ENCODE results near the gene SF1. TPM values are rescaled to one million over a fixed set of nuclear protein-coding genes. Genes with fewer than 3 reads are reported as not detected.

SF1 gene
- polyA plus RNA-seq, 1 of the 3 experiments (the other 2 are of a cell fraction) = 66.3 TPM

DNA sequence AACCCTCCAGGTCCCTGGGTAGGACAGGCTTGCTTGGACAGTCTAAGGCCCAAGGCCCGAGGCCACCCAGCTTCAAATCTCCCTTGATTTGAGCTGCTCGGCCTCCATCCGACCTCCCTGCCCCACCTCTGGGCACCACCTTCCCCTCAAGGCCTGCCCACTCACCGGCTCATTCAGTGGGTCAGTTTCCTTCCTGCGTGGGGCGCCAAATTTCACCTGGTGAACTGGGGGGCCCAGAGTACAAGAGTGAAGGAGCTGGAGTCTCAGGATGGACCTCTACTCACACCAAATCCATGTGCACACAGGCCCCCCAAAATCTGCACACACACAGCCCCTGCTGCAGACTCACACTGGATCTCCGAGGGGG is 20.9 kb upstream of the SF1 start:
- Histone ChIP-seq H3F3A (replicated peaks; ENCODE audit: insufficient read depth) (peaks cover 3% of the 10 kb centered on the region), H3K4me2 (no peak overlapping the region), H3K36me3 (replicated peaks in 1 of 2; ENCODE audit: control insufficient read depth in 1 of 2, insufficient read depth in 2 of 2, low read length in 1 of 2) (peaks cover 0 to 16% of the 10 kb centered on the region in 2 experiments), H2AFZ (ENCODE audit: low read depth) (no peak overlapping the region), H3K9ac (no peak overlapping the region), H3K4me3 (ENCODE audit: low read depth in 2 of 2, low read length in 1 of 2) (no peak overlapping the region), H3K79me2 (ENCODE audit: insufficient read depth) (no peaks in the 10 kb centered on the region), H3K9me3 (no peaks in the 10 kb centered on the region), H3K27me3 (ENCODE audit: insufficient read depth) (no peaks in the 10 kb centered on the region), H3K4me1 (ENCODE audit: control insufficient read depth in 1 of 2, insufficient read depth in 2 of 2, low read depth in 1 of 2, low read length in 1 of 2) (peaks cover 7 to 16% of the 10 kb centered on the region in 2 experiments; a peak in 2 of 4 replicates), H3K9me2 (no peaks in the 10 kb centered on the region), H3K27ac (ENCODE audit: low read depth in 2 of 2, low read length in 1 of 2) (no peak overlapping the region), H4K20me1 (ENCODE audit: insufficient read depth) (no peaks in the 10 kb centered on the region)
- POLR2A ChIA-PET = no interaction called here
- CTCF ChIA-PET = interaction anchor here (0.6 to 1.6 kb wide), 7 partner anchors 8 to 124 kb away, joined by 3 to 6 read pairs (median 4); no protein-coding TSS in a partner anchor
- TF ChIP-seq JUND (IDR thresholded peaks at IDR 0.05) = no peak
- no peak for TF ChIP-seq MEF2A (IDR thresholded peaks at IDR 0.05; ENCODE audit: borderline replicate concordance, low read depth)
- no peak for TF ChIP-seq TCF12 (IDR thresholded peaks at IDR 0.05)
- no peak for TF ChIP-seq EZH2phosphoT487 (IDR thresholded peaks at IDR 0.05; ENCODE audit: borderline replicate concordance, low read depth)
- no peak for TF ChIP-seq YY1 (IDR thresholded peaks at IDR 0.05; ENCODE audit: low read depth)
- TF ChIP-seq FOXM1 (IDR thresholded peaks at IDR 0.05; ENCODE audit: low read depth) = no peak
- TF ChIP-seq FOSL2 (IDR thresholded peaks at IDR 0.05; ENCODE audit: borderline replicate concordance, low read depth) = no peak
- no peak for TF ChIP-seq RFX5 (IDR thresholded peaks at IDR 0.05; ENCODE audit: low read length)
- no peak for TF ChIP-seq MXI1 (IDR thresholded peaks at IDR 0.05; ENCODE audit: low read depth, low read length)
- TF ChIP-seq SMC3 (IDR thresholded peaks at IDR 0.05; ENCODE audit: low read depth, low read length) = no peak
- WGBS (ENCODE audit: low lambda C conversion rate) = 92% methylated on average over 7 of the region's 7 CpGs
- DNase-seq = no peak

GRCh38 chr11:64796757-64797541 is 18.6 kb upstream of the SF1 start:
- H3K4me3 ChIP-seq (ENCODE audit: low read depth in 2 of 2, low read length in 1 of 2) = no peak overlapping the region
- ChIA-PET POLR2A (interaction anchor here (0.9 kb wide), 1 partner anchor 13 kb away, joined by 3 read pairs; no protein-coding TSS in a partner anchor), CTCF (interaction anchor here (1.0 to 2.0 kb wide), 2 partner anchors 12 kb away, joined by 4 to 5 read pairs; no protein-coding TSS in a partner anchor)

GRCh38 chr11:64796047-64796756 is 17.9 kb upstream of the SF1 start:
- Histone ChIP-seq H3K79me2 (ENCODE audit: insufficient read depth) (no peaks in the 10 kb centered on the region), H3K27me3 (ENCODE audit: insufficient read depth) (no peaks in the 10 kb centered on the region), H3K27ac (ENCODE audit: low read depth in 2 of 2, low read length in 1 of 2) (no peak overlapping the region), H3K4me2 (no peak overlapping the region), H3K36me3 (replicated peaks in 1 of 2; ENCODE audit: control insufficient read depth in 1 of 2, insufficient read depth in 2 of 2, low read length in 1 of 2) (peaks cover 0 to 14% of the 10 kb centered on the region in 2 experiments), H3K4me3 (ENCODE audit: low read depth in 2 of 2, low read length in 1 of 2) (no peak overlapping the region), H3K4me1 (ENCODE audit: control insufficient read depth in 1 of 2, insufficient read depth in 2 of 2, low read depth in 1 of 2, low read length in 1 of 2) (no peaks in the 10 kb centered on the region; a peak in 1 of 4 replicates), H3F3A (replicated peaks; ENCODE audit: insufficient read depth) (no peaks in the 10 kb centered on the region), H2AFZ (ENCODE audit: low read depth) (no peak overlapping the region), H4K20me1 (ENCODE audit: insufficient read depth) (no peaks in the 10 kb centered on the region), H3K9me3 (no peaks in the 10 kb centered on the region), H3K9ac (no peak overlapping the region), H3K9me2 (no peaks in the 10 kb centered on the region)
- 94% methylated on average over 9 of the region's 19 CpGs for WGBS (ENCODE audit: low lambda C conversion rate)
- POLR2A ChIA-PET = no interaction called here
- no peak for TF ChIP-seq MEF2A (IDR thresholded peaks at IDR 0.05; ENCODE audit: borderline replicate concordance, low read depth)
- TF ChIP-seq TEAD4 (IDR thresholded peaks at IDR 0.05; ENCODE audit: borderline replicate concordance, insufficient read depth) = no peak
- TF ChIP-seq, protein P1, sequence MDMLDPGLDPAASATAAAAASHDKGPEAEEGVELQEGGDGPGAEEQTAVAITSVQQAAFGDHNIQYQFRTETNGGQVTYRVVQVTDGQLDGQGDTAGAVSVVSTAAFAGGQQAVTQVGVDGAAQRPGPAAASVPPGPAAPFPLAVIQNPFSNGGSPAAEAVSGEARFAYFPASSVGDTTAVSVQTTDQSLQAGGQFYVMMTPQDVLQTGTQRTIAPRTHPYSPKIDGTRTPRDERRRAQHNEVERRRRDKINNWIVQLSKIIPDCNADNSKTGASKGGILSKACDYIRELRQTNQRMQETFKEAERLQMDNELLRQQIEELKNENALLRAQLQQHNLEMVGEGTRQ (IDR thresholded peaks at IDR 0.05; ENCODE audit: borderline replicate concordance, low read depth, low read length) = no peak
- no peak for TF ChIP-seq EZH2phosphoT487 (IDR thresholded peaks at IDR 0.05; ENCODE audit: borderline replicate concordance, low read depth)
- TF ChIP-seq FOXM1 (IDR thresholded peaks at IDR 0.05; ENCODE audit: low read depth) = no peak
- TF ChIP-seq ELF1 (IDR thresholded peaks at IDR 0.05) = no peak
- TF ChIP-seq POLR2AphosphoS5 (IDR thresholded peaks at IDR 0.05; ENCODE audit: low read depth, low read length) = no peak
- TF ChIP-seq RCOR1 (IDR thresholded peaks at IDR 0.05; ENCODE audit: low read length) = no peak
- DNase-seq = no peak
- CTCF ChIA-PET = interaction anchor here (1.0 to 2.0 kb wide), 2 partner anchors 11 to 13 kb away, joined by 4 to 5 read pairs; no protein-coding TSS in a partner anchor

More at GRCh38 chr11:64796757-64797541, 18.6 kb upstream of the SF1 start:
- H3K9me2 ChIP-seq = no peaks in the 10 kb centered on the region
- no peak overlapping the region for H2AFZ ChIP-seq (ENCODE audit: low read depth)
- DNase-seq = no peak
- TF ChIP-seq MEF2A (IDR thresholded peaks at IDR 0.05; ENCODE audit: borderline replicate concordance, low read depth) = no peak
- no peak overlapping the region for H3K27ac ChIP-seq (ENCODE audit: low read depth in 2 of 2, low read length in 1 of 2)
- H3F3A ChIP-seq (replicated peaks; ENCODE audit: insufficient read depth) = no peaks in the 10 kb centered on the region
- no peaks in the 10 kb centered on the region for H3K79me2 ChIP-seq (ENCODE audit: insufficient read depth)
- H3K4me1 ChIP-seq (ENCODE audit: control insufficient read depth in 1 of 2, insufficient read depth in 2 of 2, low read depth in 1 of 2, low read length in 1 of 2) = peaks cover 0 to 2% of the 10 kb centered on the region in 2 experiments; a peak in 1 of 4 replicates
- no peaks in the 10 kb centered on the region for H4K20me1 ChIP-seq (ENCODE audit: insufficient read depth)
- H3K4me2 ChIP-seq = no peak overlapping the region
- H3K9me3 ChIP-seq = no peaks in the 10 kb centered on the region
- H3K36me3 ChIP-seq (replicated peaks in 1 of 2; ENCODE audit: control insufficient read depth in 1 of 2, insufficient read depth in 2 of 2, low read length in 1 of 2) = peaks cover 0 to 14% of the 10 kb centered on the region in 2 experiments
- 96% methylated on average over 9 of the region's 19 CpGs for WGBS (ENCODE audit: low lambda C conversion rate)
- H3K27me3 ChIP-seq (ENCODE audit: insufficient read depth) = no peaks in the 10 kb centered on the region
- H3K9ac ChIP-seq = no peak overlapping the region

All from SK-N-SH (cell line).